NCI-H2171 treated with DMSO at 0.1 percent for 48 hours (cell line): ENCODE results near the gene SP4.

Experiments used
- DNase-seq: peaks from one replicate; lab custom pipeline; 2025; lab: John Stamatoyannopoulos, UW

SP4 gene

GRCh38 chr7:21443149-21443841 lies 15.4 kb downstream of the SP4 start:
- no peak for DNase-seq

GRCh38 chr7:21448974-21449373 lies 21.1 kb downstream of the SP4 start:
- DNase-seq = no peak

GRCh38 chr7:21450076-21450475 lies 22.2 kb downstream of the SP4 start:
- no peak for DNase-seq

- DNase-seq = no peak
These were observed 23.1 kb downstream of the SP4 start for GRCh38 chr7:21450941-21451340.

- DNase-seq = no peak
These were observed 26.3 kb downstream of the SP4 start for GRCh38 chr7:21454182-21454581.

GRCh38 chr7:21454906-21455305 lies 27.0 kb downstream of the SP4 start:
- no peak for DNase-seq

- no peak for DNase-seq
These were observed 33.4 kb downstream of the SP4 start for GRCh38 chr7:21461282-21461681.

- no peak for DNase-seq
These were observed 34.2 kb downstream of the SP4 start for GRCh38 chr7:21462081-21462480.

GRCh38 chr7:21463524-21463923 lies 35.6 kb downstream of the SP4 start:
- no peak for DNase-seq

- DNase-seq = no peak
These were observed 41.1 kb downstream of the SP4 start for GRCh38 chr7:21468969-21469368.

GRCh38 chr7:21469894-21470293 lies 42.0 kb downstream of the SP4 start:
- DNase-seq = no peak

GRCh38 chr7:21472029-21472428 lies 44.1 kb downstream of the SP4 start:
- DNase-seq = no peak

- no peak for DNase-seq
These were observed 48.5 kb downstream of the SP4 start for GRCh38 chr7:21476429-21476828.

- DNase-seq = no peak
These were observed 53.0 kb downstream of the SP4 start for GRCh38 chr7:21480693-21481403.

- DNase-seq = no peak
These were observed 58.6 kb downstream of the SP4 start for GRCh38 chr7:21486511-21486910.

GRCh38 chr7:21495731-21496130 lies 67.8 kb downstream of the SP4 start:
- DNase-seq = no peak

- no peak for DNase-seq
These were observed 69.2 kb downstream of the SP4 start for GRCh38 chr7:21497072-21497471.

GRCh38 chr7:21500117-21500832 lies 72.4 kb downstream of the SP4 start:
- DNase-seq = no peak

- no peak for DNase-seq
These were observed 76.1 kb downstream of the SP4 start for GRCh38 chr7:21504021-21504420.

GRCh38 chr7:21507627-21508343 lies 79.9 kb downstream of the SP4 start:
- DNase-seq = no peak

- no peak for DNase-seq
These were observed 80.7 kb downstream of the SP4 start for GRCh38 chr7:21508538-21508937.

GRCh38 chr7:21514062-21514461 lies 86.2 kb downstream of the SP4 start:
- DNase-seq = no peak

- DNase-seq = no peak
These were observed 96.8 kb downstream of the SP4 start for GRCh38 chr7:21524680-21525079.
